T-helper 2 cell (primary cell): ENCODE measurements around the gene TCTA.

ENCODE experiments used
- DNase-seq, 5 experiments: peaks; one replicate each; pipeline versions ENCODE4 v3.0.0 to v3.0.0-alpha.2; 2012 to 2022

The TCTA gene

GRCh38 chr3:49461443-49462171 is 49.4 kb downstream of the TCTA start:
- DNase-seq, result no peak

DNA sequence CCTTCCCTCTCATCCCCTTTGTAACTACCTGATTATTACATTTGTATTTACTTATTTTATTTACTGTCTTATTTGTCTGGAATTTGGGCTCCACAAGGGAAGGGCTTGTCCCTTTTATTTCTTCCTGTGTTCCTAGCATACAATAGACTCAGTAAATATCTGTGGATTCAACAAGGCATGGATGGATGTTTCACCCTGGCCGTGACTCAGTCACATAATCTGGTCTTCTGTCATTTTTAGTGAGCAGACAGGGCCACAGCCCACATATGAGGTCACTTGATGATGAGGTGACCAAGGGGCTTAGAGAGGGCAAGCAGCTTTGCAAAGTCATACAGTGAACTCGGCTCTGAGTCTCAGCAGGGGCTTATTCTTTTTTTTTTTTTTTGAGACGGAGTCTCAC is 50.0 kb downstream of the TCTA start:
- no peak for DNase-seq

DNA sequence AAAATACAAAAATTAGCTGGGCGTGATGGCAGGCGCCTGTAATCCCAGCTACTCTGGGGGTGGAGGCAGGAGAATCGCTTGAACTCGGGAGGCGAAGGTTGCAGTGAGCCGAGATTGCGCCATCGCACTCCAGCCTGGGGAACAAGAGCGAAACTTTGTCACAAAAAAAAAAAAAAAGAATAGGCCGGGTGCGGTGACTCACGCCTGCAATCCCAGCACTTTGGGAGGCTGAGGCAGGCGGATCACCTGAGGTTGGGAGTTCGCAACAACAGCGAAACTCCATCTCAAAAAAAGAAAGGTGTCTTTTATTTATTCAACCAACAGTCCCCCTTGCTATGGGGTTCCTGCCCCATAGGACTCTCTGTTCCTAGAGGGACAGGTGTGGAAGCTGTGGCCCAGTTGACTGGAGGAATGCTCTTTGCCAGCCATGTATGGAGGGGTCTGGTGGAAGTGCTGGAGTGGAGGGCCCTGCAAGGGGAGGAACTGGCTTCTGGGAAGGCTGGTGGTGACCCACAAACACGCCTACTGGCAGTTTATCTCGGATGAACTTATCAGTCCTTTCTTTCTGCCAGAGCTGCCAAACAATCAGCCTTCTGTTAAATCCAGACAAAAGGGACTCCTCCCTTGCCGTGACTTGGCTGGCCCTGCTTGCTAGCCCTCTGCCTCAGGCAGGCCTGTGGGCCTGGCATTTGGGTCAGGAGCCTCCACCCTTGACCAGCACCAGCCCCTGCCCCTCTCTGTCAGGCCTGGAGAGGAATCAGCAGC is 53.2 kb downstream of the TCTA start:
- DNase-seq, result no peak
